OCI-LY3 (cell line): ENCODE results near the gene PGAP6.

Source experiments
- CTCF ChIP-seq: fragments of 200-600, 300-600 bp; sonication (generic); IDR thresholded peaks from 2 replicates; pipeline ENCODE4 v1.5.1; 2014; ENCODE audit warnings: antibody characterized with exemption, low read length, low read depth
- EZH2phosphoT487 ChIP-seq: fragments of 200-600 bp; shearing (Covaris generic); IDR thresholded peaks from 2 replicates; pipeline ENCODE4 v1.6.1; 2018; ENCODE audit warnings: antibody characterized with exemption, mixed run types, low read depth

GRCh38 chr16:375927-376816 is 5.6 kb downstream of the PGAP6 start:
- TF ChIP-seq CTCF (no peak), EZH2phosphoT487 (no peak)
